ENCODE results near the gene MPPED1. TPM values are rescaled to one million over a fixed set of nuclear protein-coding genes. Genes with fewer than 3 reads are reported as not detected.

Gene MPPED1
- total RNA-seq, 1 experiment from 2014 or later: not detected

DNA sequence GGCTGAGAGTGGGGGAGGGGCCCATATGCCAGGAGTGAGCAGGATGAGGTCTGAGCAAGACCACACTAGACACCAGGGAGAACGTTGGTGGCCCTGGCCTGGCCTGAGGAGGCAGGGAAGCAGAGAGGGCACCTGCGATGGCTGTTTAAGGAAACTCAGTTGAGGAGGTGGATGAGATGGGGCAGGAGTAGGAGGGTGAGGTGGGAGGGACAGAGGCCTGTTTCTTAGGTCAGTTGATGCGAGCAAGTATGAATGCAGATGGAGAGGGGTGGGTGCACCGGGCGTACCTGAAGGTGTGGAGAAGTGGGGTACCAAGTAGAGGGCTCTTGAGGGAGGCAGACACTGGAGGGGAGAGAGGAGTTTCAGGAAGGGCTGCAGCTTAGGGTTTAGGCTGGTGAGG lies 10.6 kb upstream of the MPPED1 start:
- TF ChIP-seq, protein P1, sequence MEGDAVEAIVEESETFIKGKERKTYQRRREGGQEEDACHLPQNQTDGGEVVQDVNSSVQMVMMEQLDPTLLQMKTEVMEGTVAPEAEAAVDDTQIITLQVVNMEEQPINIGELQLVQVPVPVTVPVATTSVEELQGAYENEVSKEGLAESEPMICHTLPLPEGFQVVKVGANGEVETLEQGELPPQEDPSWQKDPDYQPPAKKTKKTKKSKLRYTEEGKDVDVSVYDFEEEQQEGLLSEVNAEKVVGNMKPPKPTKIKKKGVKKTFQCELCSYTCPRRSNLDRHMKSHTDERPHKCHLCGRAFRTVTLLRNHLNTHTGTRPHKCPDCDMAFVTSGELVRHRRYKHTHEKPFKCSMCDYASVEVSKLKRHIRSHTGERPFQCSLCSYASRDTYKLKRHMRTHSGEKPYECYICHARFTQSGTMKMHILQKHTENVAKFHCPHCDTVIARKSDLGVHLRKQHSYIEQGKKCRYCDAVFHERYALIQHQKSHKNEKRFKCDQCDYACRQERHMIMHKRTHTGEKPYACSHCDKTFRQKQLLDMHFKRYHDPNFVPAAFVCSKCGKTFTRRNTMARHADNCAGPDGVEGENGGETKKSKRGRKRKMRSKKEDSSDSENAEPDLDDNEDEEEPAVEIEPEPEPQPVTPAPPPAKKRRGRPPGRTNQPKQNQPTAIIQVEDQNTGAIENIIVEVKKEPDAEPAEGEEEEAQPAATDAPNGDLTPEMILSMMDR (conservative IDR thresholded peaks at IDR 0.05; ENCODE audit: low read depth, low read length): no peak
- no peak for TF ChIP-seq EZH2 (IDR thresholded peaks at IDR 0.05; ENCODE audit: borderline replicate concordance, low read depth, low read length, poor library complexity, severe bottlenecking)
- no peak overlapping the region for H3K4me3 ChIP-seq (ENCODE audit: low read depth, low read length, poor library complexity, severe bottlenecking)
- CTCF ChIA-PET: no interaction called here
- POLR2A ChIA-PET (ENCODE audit: low non-redundant PET): no interaction called here
- no TSS peak for BruUV-seq (replicated peaks)
- no peaks in the 10 kb centered on the region for H3K4me1 ChIP-seq (ENCODE audit: insufficient read depth, low read length, poor library complexity, severe bottlenecking)
- H3K9me3 ChIP-seq (ENCODE audit: low read depth, low read length, poor library complexity, severe bottlenecking): no peaks in the 10 kb centered on the region
- H3K36me3 ChIP-seq (ENCODE audit: insufficient read depth, low read length, poor library complexity, severe bottlenecking): no peaks in the 10 kb centered on the region
- no peaks in the 10 kb centered on the region for H3K27me3 ChIP-seq (replicated peaks; ENCODE audit: insufficient read depth, low read depth, low read length, poor library complexity)
- intact Hi-C loops (cut with micrococcal nuclease; ENCODE audit: unreplicated experiment): no loop called here
- DNase-seq (ENCODE audit: low spot score): no peak
- H3K27ac ChIP-seq (ENCODE audit: low read depth, low read length, poor library complexity, severe bottlenecking): no peak overlapping the region

DNA sequence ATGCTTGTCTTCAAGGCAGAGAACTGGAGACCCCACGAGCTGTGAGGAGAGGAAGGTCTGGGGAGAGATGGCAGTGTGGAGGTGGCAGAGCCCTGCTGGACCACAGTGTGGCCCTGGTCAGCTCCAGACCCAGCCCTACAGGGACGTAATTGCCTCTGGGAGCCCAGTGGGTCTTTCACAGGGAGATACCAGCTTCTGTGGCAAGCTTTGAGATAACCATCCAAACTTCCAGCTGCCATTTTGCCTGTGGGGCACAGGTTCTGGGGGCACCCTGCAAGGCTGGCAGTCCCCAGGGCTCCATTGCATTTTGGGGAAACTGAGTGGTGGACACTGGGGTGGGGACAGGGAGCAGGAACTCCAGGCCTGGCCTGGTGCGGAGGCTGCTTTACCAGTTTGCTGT lies 10.2 kb upstream of the MPPED1 start:
- no peak for DNase-seq (ENCODE audit: low spot score)
- POLR2A ChIA-PET (ENCODE audit: low non-redundant PET): no interaction called here
- H3K27ac ChIP-seq (ENCODE audit: low read depth, low read length, poor library complexity, severe bottlenecking): no peak overlapping the region
- no peaks in the 10 kb centered on the region for H3K9me3 ChIP-seq (ENCODE audit: low read depth, low read length, poor library complexity, severe bottlenecking)
- H3K4me1 ChIP-seq (ENCODE audit: insufficient read depth, low read length, poor library complexity, severe bottlenecking): no peaks in the 10 kb centered on the region
- no peaks in the 10 kb centered on the region for H3K27me3 ChIP-seq (replicated peaks; ENCODE audit: insufficient read depth, low read depth, low read length, poor library complexity)
- BruUV-seq (replicated peaks): no TSS peak
- H3K36me3 ChIP-seq (ENCODE audit: insufficient read depth, low read length, poor library complexity, severe bottlenecking): no peaks in the 10 kb centered on the region
- TF ChIP-seq, protein P1 (conservative IDR thresholded peaks at IDR 0.05; ENCODE audit: low read depth, low read length): no peak
- CTCF ChIA-PET: no interaction called here
- intact Hi-C loops (cut with micrococcal nuclease; ENCODE audit: unreplicated experiment): no loop called here
- H3K4me3 ChIP-seq (ENCODE audit: low read depth, low read length, poor library complexity, severe bottlenecking): no peak overlapping the region

- CTCF ChIA-PET: no interaction called here
- BruUV-seq (replicated peaks): no TSS peak
Observed at GRCh38 chr22:43402128-43402527, 9.7 kb upstream of the MPPED1 start.

More at GRCh38 chr22:43402128-43402527, 9.7 kb upstream of the MPPED1 start:
- no peak overlapping the region for H3K4me3 ChIP-seq (ENCODE audit: low read depth, low read length, poor library complexity, severe bottlenecking)
- no peaks in the 10 kb centered on the region for H3K4me1 ChIP-seq (ENCODE audit: insufficient read depth, low read length, poor library complexity, severe bottlenecking)
- POLR2A ChIA-PET (ENCODE audit: low non-redundant PET): no interaction called here
- H3K27me3 ChIP-seq (replicated peaks; ENCODE audit: insufficient read depth, low read depth, low read length, poor library complexity): no peaks in the 10 kb centered on the region
- no peak for DNase-seq (ENCODE audit: low spot score)
- TF ChIP-seq, protein P1 (conservative IDR thresholded peaks at IDR 0.05; ENCODE audit: low read depth, low read length): no peak
- TF ChIP-seq EZH2 (IDR thresholded peaks at IDR 0.05; ENCODE audit: borderline replicate concordance, low read depth, low read length, poor library complexity, severe bottlenecking): no peak
- H3K36me3 ChIP-seq (ENCODE audit: insufficient read depth, low read length, poor library complexity, severe bottlenecking): no peaks in the 10 kb centered on the region
- no peak overlapping the region for H3K27ac ChIP-seq (ENCODE audit: low read depth, low read length, poor library complexity, severe bottlenecking)
- intact Hi-C loops (cut with micrococcal nuclease; ENCODE audit: unreplicated experiment): no loop called here
- H3K9me3 ChIP-seq (ENCODE audit: low read depth, low read length, poor library complexity, severe bottlenecking): no peaks in the 10 kb centered on the region

Data from A673 (cell line).